ENCODE data around the gene SULT1A2.
A peak's percentile ranks its signal among the peaks of the same experiment; 100 is the strongest.
"Not testable (repeated sequence)": the region's sequence is repeated elsewhere in the genome, so short reads cannot be mapped to it uniquely, and the experiment has no call there.

SULT1A2 gene

DNA sequence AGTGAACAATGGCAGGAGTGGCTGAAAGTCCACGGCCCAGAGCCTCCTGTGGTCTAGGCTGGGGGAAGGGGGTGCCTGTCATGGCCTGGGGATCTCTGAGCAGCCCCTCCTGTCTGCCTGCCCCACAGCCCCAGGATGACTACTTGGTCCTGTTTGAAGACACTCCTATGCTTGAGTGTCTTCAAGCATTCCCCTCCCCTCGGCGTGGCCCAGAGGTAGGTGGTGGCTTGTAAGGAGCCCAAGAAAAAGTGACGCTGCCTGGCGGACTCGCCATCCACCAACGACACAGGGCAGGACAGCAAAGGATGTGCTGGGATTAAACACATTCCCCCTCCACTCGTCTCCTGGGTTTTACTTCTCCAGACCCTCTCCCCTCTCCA lies 7.3 kb upstream of the SULT1A2 start:
- Mint-ChIP-seq H3K27ac (no peak overlapping the region), H3K4me1 (ENCODE audit: low read depth) (peaks cover 9% of the 10 kb centered on the region), H3K9me3 (no peaks in the 10 kb centered on the region), H3K27me3 (peaks cover 3% of the 10 kb centered on the region), H3K36me3 (ENCODE audit: low read depth) (peaks cover 55% of the 10 kb centered on the region), H3K4me3 (no peak overlapping the region)
- intact Hi-C loops (cut with micrococcal nuclease), result no loop called here

DNA sequence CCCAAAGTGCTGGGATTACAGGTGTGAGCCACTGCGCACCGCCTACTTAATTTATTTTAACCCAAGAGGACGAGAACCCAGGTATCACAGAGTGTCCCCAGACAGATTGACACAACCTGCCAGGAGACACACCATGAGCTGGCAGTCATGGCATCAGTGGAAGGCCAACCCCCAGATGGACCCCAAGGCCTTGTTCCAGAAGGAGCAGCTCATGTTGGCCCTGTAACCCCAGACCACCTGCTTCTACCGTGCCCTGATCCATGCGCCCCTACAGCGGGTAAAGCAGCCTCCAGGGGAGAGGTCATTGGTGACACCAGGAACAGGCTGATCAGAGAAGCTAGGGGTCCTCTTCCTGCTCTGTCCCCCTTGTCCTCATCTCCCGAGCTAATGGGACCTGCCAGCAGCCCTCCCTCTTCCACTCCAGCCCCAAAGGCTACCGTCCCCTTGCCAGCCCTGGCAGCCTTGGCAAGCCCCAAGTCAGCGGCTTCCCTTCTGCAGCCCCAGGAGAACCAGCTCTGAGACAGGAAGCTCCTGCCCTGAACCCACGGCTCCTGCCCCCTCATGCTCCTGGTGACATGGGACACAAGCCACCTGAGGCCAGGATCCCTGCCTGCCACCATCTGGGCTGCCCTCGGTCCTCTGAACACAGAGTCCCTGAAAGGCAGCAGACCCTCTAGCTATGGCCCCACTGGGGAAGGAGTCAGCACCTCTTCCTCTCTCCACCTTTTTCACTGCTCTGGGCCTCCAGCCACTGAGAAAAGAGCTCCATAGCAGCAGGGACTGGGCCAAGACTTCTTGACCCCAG lies 6.7 kb upstream of the SULT1A2 start:
- Mint-ChIP-seq H3K27me3 (peaks cover 3% of the 10 kb centered on the region), H3K27ac (no peak overlapping the region), H3K4me1 (ENCODE audit: low read depth) (peaks cover 4% of the 10 kb centered on the region), H3K9me3 (no peaks in the 10 kb centered on the region), H3K4me3 (no peak overlapping the region), H3K36me3 (ENCODE audit: low read depth) (peaks cover 51% of the 10 kb centered on the region)
- intact Hi-C loops (cut with micrococcal nuclease), result no loop called here

DNA sequence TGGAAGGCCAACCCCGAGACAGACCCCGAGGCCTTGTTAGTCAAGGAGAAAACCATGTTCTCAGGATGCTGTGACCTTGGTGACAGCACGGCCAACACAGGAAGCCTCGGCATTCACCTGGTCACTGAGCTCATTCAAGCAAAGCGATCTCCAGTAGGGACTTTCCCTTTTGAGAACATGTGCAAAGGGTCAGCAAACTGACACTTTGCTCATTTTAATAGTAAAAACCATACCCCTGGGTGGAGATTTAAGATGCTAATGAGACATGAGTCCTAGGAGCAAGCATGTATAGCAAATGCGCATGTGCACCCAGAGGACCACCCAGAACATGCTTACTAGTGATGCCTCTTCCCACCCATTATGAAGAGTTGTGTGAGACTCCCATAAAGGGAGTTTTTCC lies 5.7 kb upstream of the SULT1A2 start:
- Mint-ChIP-seq H3K36me3 (ENCODE audit: low read depth) (peaks cover 40% of the 10 kb centered on the region), H3K27me3 (peaks cover 5% of the 10 kb centered on the region), H3K4me1 (ENCODE audit: low read depth) (peaks cover 7% of the 10 kb centered on the region), H3K4me3 (no peak overlapping the region), H3K9me3 (no peaks in the 10 kb centered on the region), H3K27ac (no peak overlapping the region)
- intact Hi-C loops (cut with micrococcal nuclease), result no loop called here

DNA sequence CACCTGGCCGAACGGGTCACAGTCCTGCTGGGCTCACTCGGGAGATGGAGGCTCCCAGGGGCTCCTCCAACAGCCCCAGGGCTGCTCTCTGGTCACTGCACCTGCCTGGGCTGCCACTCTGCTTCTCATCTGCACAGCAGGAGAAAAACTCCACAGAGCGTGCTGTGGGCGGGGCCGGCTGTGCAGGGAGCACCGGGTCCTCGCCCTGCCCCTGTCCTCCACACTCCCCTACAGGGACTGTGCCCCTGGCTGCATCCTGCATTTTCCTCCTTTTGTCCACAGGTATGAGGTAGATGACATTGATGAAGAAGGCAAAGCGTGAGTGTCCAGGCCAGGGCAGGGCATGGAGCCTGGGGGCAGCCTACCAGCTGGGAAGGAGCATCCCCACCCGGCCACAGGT lies 5.2 kb upstream of the SULT1A2 start:
- H3K4me3 Mint-ChIP-seq; H3K27me3 Mint-ChIP-seq; H3K9me3 Mint-ChIP-seq; intact Hi-C loops (cut with micrococcal nuclease); H3K27ac Mint-ChIP-seq: not testable (repeated sequence)
- H3K36me3 Mint-ChIP-seq (ENCODE audit: low read depth), result peaks cover 36% of the 10 kb centered on the region
- H3K4me1 Mint-ChIP-seq (ENCODE audit: low read depth), result peaks cover 11% of the 10 kb centered on the region

DNA sequence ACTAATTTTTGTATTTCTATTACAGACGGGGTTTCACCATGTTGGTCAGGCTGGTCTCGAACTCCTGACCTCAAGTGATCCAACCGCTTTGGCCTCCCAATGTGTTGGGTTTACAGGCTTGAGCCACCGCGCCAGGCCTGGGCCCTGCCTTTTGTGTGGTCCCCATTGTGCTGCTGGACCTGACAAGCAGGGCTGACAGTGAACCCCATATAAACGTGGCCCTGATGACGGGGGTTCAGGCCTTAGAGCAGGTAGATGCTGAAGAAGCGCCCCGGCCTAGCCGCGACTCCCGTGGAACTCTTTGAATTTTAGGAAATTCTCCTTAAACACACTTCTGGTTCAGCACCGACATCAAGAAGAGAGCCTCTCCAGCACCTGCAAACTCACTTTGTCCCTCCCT lies 4.7 kb upstream of the SULT1A2 start:
- H3K27ac Mint-ChIP-seq; H3K27me3 Mint-ChIP-seq; H3K9me3 Mint-ChIP-seq; H3K4me3 Mint-ChIP-seq; intact Hi-C loops (cut with micrococcal nuclease): not testable (repeated sequence)
- Mint-ChIP-seq H3K36me3 (ENCODE audit: low read depth) (peaks cover 31% of the 10 kb centered on the region), H3K4me1 (ENCODE audit: low read depth) (peaks cover 16% of the 10 kb centered on the region)

DNA sequence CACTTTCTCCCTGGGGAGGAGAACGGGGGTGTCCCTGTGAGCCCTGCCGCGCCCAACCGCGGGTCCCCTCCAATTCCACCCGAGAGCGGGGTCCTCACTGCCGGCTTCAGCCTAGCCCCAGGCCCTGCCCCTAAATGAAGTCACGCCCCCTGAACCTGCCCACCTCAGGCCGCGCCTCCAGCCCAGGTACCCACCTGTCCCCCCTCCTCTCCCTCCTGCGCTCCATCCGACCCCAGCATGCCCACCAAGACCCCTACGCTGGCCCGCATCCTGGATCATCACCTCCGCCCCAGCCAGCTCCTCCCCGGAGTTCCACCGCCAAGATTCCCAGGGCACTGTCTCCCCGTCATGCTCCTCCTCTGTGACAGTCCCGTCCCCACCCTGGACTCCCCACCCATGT lies 4.1 kb upstream of the SULT1A2 start:
- H3K9me3 Mint-ChIP-seq; H3K4me3 Mint-ChIP-seq; H3K27ac Mint-ChIP-seq; H3K27me3 Mint-ChIP-seq; intact Hi-C loops (cut with micrococcal nuclease): not testable (repeated sequence)
- H3K4me1 Mint-ChIP-seq (ENCODE audit: low read depth), result peaks cover 22% of the 10 kb centered on the region
- H3K36me3 Mint-ChIP-seq (ENCODE audit: low read depth), result peaks cover 25% of the 10 kb centered on the region

DNA sequence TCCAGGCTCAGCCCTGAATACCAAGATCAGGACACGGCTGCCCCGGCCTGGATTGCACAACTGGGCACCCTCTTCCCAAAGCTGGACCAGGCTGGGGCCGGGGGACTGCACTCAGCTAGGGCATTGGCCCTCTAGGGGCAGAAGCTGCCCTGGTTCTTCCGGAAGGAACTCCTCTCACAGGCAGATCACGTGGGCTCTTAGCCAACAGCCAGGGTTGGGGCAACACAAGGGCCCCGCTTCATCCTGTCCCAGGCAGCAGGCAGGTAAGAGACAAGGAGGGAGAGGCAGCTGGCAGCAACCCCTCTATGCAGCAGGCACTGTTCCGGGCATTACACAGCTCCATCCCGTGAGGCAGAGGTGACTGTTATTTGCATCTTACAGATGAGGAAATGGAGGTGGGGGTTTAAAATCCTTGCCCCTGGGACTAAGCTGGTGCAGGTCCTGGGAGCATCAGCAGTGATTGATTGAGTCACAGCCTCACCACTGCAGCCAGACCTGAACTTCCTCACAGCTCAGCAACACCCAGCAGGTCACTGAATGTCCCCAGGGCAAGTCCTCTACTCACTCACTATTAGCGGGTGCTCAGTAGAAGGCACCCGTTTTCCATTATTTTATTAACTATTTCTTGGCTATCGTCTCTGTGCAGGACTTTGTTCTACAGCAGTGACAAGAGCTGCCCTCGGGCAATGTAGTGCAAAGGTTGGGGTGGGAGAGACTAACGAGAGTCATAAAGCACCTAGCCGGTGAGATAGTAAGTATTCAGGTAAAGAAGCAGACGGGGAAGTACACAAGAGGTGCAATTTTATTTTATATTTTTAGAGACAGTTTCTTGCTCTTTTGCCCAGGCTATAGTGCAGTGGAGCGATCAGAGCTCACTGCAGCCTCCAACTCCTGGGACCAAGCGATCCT lies 2.8 kb upstream of the SULT1A2 start:
- H3K9me3 Mint-ChIP-seq; intact Hi-C loops (cut with micrococcal nuclease); H3K4me3 Mint-ChIP-seq; H3K27me3 Mint-ChIP-seq; H3K27ac Mint-ChIP-seq: not testable (repeated sequence)
- Mint-ChIP-seq H3K36me3 (ENCODE audit: low read depth) (peaks cover 11% of the 10 kb centered on the region), H3K4me1 (ENCODE audit: low read depth) (peaks cover 23% of the 10 kb centered on the region)

DNA sequence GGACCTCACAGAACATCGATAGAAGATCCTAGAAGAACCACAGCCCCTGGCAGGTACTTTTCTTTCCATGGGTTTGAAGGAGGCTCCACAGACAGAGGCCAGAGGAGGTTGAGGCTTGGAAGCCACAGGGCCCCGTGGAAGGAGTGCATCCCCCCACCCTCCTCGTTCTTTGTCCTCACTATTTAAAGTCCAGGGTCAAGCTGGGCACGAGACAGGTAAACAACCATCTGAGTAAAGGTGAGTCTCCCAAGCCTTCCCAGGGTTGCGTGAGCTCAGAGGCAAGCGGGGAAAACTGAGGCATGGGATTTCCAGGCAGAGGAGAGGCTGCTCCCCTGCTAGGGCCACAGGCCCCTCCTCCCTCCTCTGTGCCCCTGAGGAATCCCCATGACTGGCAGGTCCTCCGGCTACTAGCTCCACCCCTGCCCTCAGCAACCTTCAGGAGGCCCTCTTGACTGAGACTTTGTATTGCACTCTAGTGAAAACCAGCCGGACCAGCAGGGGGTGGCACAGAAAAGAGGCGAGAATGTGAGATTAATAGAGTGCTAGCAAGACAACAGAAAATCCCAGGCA lies 927 bp upstream of the SULT1A2 start:
- Mint-ChIP-seq H3K9me3 (no peaks in the 10 kb centered on the region), H3K27me3 (peaks cover 7% of the 10 kb centered on the region), H3K27ac (peak overlapping the region; percentile 62), H3K36me3 (ENCODE audit: low read depth) (peaks cover 4% of the 10 kb centered on the region), H3K4me3 (no peak overlapping the region), H3K4me1 (ENCODE audit: low read depth) (peaks cover 23% of the 10 kb centered on the region)
- intact Hi-C loops (cut with micrococcal nuclease), result no loop called here

DNA sequence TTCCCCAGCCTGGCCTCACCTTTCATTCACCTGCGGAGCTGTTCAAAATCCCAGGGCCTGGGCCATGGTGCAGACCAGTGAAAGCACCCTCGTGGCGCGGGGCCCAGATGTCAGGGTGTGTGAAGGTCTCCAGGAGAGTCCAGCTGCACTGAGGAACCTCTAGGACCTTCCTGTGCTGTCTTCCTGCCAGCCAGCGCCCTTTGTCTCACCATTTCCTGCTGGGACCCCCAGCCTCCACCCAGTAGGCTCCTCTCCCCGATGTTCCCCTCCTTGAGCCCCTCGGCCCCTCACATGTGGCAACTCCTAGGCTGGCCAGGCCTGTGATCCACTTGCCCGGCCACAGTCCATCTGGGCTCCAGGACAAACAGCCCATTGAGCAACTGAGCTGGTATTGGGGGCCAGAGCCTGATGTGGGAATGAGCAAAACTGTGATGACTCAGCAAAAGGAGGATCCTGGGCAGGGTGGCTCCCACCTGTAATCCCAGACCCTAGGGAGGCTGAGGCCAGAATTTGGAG lies 677 bp downstream of the SULT1A2 start:
- H3K4me1 Mint-ChIP-seq (ENCODE audit: low read depth), result peaks cover 23% of the 10 kb centered on the region
- no peak overlapping the region for H3K4me3 Mint-ChIP-seq
- intact Hi-C loops (cut with micrococcal nuclease), result no loop called here
- H3K36me3 Mint-ChIP-seq (ENCODE audit: low read depth), result peaks cover 20% of the 10 kb centered on the region
- H3K27ac Mint-ChIP-seq, result no peak overlapping the region
- H3K9me3 Mint-ChIP-seq, result no peaks in the 10 kb centered on the region
- peaks cover 4% of the 10 kb centered on the region for H3K27me3 Mint-ChIP-seq

DNA sequence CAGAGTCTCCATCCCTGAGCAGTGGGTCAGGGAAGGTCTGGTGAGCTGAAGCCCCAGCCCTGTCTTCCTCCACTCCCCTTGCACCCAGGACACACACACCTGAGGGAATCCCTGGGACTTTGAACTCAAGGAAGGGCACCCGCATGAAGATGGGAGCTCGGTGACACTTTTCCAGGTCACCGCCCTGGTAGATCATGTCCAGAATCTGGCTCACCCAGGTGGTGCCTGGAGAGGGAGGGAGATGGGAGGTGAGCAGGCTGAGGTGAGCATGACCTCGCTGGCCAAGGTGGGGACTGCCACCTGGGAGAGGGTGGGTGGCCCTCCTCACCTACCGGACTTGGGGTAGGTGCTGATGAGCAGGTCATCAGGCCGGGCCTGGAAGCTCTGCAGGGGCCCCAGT lies 1.4 kb downstream of the SULT1A2 start:
- H3K4me1 Mint-ChIP-seq (ENCODE audit: low read depth), result peaks cover 23% of the 10 kb centered on the region
- H3K27me3 Mint-ChIP-seq; intact Hi-C loops (cut with micrococcal nuclease); H3K9me3 Mint-ChIP-seq; H3K27ac Mint-ChIP-seq; H3K4me3 Mint-ChIP-seq: not testable (repeated sequence)
- peaks cover 27% of the 10 kb centered on the region for H3K36me3 Mint-ChIP-seq (ENCODE audit: low read depth)

DNA sequence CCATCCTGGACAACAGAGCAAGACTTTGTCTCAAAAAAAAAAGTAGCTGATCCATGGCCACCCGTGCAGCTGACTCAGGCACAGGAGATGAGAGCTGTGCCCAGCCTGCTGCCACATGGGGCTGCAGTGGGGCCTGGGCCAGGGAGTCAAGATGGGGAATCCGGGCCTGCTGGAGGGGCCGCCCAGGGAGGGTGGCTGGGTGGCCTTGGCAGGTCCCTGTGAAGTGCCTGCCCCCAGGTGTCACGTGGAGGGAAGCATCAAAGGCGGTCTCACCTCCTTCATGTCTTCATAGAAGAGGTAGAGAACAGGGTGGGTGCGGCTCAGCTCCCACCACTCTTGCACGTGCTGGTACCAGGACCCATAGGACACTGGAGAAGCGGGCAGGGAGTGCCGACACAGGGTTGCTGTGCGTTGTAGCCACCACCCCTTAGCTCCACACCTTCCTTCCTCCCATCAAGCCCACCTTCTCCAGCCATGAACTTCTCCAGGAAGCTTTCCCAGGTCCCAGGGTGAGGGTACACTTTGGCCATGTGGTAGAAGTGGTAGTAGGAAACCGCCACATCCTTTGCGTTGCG lies 3.8 kb downstream of the SULT1A2 start:
- no peaks in the 10 kb centered on the region for H3K9me3 Mint-ChIP-seq
- H3K36me3 Mint-ChIP-seq (ENCODE audit: low read depth), result peaks cover 51% of the 10 kb centered on the region
- H3K4me1 Mint-ChIP-seq (ENCODE audit: low read depth), result peaks cover 21% of the 10 kb centered on the region
- peaks cover 4% of the 10 kb centered on the region for H3K27me3 Mint-ChIP-seq
- H3K27ac Mint-ChIP-seq, result no peak overlapping the region
- no peak overlapping the region for H3K4me3 Mint-ChIP-seq
- intact Hi-C loops (cut with micrococcal nuclease), result no loop called here

DNA sequence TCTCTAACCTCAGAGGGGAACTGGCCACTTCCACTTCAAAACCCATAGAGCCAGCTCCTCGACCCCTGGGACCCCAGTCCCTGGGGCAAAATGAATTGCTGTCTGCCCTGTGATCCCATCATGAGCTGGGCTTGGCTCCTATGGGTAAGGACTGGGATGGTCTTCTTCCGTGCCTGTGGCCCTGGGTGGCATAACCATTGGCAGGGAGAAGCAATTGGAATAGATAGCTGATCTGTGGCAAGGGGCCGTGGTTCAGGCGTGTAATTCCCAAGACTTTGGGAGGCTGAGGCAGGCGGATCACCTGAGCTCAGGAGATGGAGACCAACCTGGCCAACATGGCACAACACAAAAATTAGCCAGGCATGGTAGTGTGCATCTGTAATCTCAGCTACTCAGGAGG lies 4.3 kb downstream of the SULT1A2 start:
- Mint-ChIP-seq H3K27ac (no peak overlapping the region), H3K4me3 (no peak overlapping the region), H3K27me3 (peaks cover 2% of the 10 kb centered on the region), H3K36me3 (ENCODE audit: low read depth) (peaks cover 55% of the 10 kb centered on the region), H3K4me1 (ENCODE audit: low read depth) (peaks cover 16% of the 10 kb centered on the region), H3K9me3 (no peaks in the 10 kb centered on the region)
- intact Hi-C loops (cut with micrococcal nuclease), result no loop called here

DNA sequence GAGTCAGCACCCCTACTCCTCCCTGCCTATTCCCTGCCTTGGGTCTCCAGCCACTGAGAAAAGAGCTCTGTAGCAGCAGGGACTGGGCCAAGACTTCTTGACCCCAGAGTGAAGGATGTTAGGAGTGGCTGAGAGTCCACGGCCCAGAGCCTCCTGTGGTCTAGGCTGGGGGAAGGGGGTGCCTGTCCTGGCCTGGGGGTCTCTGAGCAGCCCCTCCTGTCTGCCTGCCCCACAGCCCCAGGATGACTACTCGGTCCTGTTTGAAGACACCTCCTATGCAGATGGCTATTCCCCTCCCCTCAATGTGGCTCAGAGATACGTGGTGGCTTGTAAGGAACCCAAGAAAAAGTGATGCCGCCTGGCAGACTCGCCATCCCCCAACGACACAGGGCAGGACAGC lies 5.5 kb downstream of the SULT1A2 start:
- H3K4me1 Mint-ChIP-seq (ENCODE audit: low read depth), result peaks cover 4% of the 10 kb centered on the region
- no peak overlapping the region for H3K27ac Mint-ChIP-seq
- H3K9me3 Mint-ChIP-seq, result no peaks in the 10 kb centered on the region
- peaks cover 66% of the 10 kb centered on the region for H3K36me3 Mint-ChIP-seq (ENCODE audit: low read depth)
- H3K27me3 Mint-ChIP-seq, result peaks cover 2% of the 10 kb centered on the region
- no peak overlapping the region for H3K4me3 Mint-ChIP-seq
- intact Hi-C loops (cut with micrococcal nuclease), result no loop called here
